CD4-positive, alpha-beta T cell treated with Interferon alpha-2 for 1 hour (primary cell): ENCODE measurements around the gene TNK2.
"Not testable (repeated sequence)": the region's sequence is repeated elsewhere in the genome, so short reads cannot be mapped to it uniquely, and the experiment has no call there.

Experiments used
- DNase-seq, 2 donors: peaks; one replicate each; pipeline ENCODE4 v3.0.0-alpha.2; 2020 to 2022

TNK2 gene

DNA sequence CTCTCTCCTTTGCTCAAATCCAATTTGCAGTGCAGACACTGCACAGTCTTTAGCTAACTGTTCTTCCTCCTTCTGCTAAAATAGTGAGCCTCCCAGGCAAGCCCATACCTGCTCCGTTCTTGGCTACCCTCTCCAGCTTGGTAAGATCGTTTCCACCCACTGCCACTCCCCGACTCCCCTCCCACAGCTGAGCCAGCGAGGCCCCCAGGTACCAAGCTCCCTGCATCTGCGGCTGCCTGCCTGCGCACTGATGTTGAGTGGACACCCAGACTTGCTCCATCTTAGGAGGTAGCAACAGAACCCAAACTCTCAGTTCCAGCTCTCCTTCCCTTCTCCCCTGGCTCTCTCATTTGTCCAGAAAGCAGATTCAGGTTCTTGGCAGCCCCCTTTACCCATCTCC is 7.9 kb upstream of the TNK2 start:
- no peak for DNase-seq

DNA sequence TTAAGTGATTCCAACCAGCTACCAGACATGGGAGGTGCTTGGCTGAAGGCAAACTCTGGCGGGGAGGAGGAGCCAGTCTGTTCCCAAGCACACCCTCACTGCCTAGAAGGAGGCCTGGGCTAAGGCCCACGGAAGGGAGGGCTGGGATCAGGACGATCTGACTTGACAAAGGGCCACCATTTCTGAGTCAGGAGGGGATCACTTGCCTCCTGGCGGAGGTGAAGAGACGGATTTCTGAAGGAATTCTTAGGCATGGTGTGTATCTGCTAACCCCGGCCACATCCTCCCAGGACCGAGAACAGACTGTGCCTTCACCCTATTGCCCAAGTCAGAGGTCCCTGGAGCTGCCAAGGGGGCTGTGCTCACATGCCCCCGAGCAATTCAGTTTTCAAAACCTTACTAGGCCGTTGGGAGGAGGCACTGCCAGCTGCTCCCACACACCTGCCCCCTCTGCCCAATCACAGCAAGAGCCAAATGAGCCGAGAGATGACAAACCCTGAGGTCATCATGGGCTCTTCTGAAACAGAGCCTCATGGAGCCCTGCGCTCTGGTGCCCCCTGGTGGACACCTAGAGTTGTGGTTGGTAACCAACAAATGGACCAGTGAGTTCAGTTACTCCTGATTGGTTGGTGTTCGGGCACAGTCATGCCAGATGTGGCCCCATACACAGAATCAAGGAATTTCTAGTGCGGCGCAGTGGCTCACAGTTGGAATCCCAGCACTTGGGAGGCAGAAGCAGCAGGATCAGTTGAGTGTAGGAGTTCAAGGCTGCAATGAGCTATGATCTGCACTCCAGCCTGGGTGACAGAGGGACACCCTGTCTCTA is 6.5 kb upstream of the TNK2 start:
- DNase-seq = peak; percentile 93 to 95

DNA sequence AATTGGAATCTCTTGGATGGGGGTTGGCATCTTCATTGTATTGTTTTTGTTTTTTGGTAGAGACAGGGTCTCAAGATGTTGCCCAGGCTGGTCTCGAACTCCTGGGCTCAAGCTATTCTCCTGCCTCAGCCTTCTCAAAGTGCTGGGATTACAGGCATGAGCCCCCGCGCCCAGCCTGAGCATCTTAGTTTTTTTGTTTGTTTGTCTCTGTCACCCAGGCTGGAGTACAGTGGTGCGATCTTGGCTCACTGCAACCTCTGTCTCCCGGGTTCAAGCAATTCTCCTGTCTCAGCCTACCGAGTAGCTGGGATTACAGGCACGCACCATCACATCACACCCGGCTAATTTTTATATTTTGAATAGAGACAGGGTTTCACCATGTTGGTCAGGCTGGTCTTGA is 5.8 kb upstream of the TNK2 start:
- DNase-seq = not testable (repeated sequence)

DNA sequence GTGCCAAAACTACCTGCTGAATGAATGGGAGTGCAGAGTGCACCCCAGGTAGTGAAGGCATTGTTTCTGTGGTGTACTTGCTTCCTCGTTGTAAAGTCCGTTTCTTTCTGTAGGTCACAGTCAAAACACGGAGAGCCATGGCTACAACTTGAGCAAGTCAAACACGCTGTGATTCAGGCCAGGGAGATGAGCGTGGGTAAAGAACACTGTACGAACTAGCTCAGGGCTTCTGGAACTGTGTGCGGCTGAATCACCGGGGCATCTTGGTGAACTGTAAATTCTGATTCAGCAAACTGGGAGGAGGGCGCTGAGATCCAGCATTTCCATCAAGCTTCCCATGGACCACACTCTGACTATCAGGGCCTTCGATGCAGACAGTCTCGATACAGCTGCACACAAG is 5.0 kb upstream of the TNK2 start:
- no peak for DNase-seq

DNA sequence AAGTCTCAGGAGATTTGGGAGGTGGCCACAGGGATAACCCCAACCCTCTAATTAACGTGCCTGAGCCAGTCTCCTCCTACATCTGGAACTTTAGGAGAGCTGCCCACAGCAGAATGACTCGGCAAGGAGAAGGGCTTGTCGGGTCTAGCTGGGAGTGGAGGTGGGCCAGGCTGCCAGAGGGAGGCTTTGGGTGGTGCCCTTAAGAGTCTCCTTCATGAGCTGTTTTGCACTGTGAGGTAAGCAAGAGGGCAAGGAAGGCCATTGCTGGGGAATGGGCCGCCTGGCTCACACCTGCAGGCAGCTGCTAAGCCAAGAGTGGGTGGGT is 3.6 kb upstream of the TNK2 start:
- no peak for DNase-seq

DNA sequence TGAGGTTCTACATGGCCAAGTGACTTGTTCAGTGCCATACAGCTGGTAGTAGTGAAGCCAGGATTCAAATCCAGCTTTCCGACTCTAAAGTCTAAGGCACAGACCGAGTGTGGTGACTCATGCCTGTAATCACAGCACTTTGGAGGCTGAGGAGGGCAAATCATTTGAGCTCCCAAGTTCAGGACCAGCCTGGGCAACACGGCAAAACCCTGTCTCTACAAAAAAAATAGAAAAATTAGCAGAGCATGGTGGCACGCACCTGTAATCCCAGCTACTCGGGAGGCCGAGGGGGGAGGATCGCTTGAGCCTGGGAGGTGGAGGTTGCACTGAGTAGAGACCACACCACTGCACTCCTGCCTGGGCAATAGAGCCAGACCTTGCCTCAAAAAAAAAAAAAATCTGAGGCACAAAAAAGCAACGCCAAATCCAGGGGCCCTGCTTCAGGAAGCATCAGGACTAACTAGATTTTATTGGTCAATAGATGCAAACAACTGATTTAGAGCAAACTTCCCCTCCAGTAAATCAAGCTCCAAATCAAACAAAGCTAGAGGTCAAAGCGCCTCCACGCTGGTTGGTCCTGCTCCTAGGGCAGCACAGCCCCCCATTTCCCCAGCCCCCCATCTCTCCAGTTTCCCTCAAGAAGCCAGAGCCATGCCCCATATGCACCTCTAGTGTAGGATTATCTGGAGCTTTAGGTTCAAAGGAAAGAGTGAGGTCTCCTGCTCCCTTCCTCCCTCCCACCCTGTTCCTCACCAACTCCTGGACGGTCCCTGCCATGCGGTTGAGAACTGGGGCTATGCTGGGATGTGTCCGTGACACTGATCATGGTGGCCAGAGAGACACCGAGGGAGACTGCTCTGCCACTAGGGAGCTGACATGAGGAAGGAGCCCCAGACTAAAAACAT is 2.9 kb upstream of the TNK2 start:
- no peak for DNase-seq

DNA sequence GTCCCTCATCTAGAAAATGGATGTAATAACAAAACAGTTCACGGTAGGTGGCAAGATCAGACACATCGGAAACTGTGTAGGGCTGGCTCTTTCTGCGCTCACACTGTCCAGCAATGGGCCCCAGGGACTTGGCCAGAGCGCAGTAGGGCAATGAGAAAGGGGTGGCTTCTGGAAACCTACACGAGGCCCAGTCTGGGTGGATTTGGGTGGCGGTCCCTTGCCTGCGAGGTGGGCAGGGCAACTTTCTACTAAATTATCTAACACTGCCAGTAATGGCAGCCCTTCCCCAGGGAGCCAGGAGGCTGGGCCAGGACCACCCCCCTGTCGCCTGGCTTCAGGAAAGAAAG is 2.1 kb upstream of the TNK2 start:
- DNase-seq = no peak

DNA sequence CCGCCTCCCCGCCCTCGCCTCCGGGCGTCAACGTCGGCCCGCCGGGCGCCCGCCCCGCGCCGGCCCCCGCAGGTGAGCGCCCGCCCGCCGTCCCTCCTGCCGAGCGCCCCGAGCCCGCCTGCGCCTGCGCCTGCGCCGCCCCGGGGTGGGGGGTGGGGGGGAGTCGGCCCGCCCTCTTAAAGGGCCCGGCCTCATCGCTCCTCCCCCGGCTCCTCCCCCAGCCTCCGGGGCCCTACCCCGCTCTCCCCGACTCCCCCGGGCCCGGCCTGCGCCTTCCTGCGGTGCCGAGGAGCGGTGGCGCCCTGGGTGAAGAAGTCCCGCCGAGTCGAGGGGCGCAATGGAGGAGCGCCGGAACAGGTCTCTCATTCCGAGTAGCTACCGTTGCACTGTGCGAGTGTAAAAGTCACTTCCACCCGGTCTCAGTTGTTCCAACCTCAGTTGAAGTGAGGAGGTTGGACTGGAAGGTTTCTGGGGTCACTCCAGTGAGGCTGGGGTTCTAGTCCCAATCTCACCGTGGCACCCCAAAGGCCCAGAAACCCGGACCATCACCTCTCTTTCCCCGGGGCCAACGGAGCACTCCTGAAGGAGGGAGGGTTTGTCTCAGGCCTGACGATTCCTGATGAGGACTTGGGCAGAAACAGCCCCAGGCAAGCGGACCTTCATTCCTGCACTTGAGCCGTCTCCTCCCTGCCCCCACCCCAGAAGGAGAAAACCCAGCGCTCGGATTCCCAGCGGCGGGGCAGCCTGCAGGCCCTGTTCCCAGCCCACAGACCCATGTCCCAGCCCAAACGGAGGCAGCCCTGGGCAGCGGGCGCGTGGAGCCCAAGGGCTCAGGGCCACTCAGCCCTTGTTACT is 1.5 kb upstream of the TNK2 start:
- DNase-seq = peak; percentile 88 to 94

DNA sequence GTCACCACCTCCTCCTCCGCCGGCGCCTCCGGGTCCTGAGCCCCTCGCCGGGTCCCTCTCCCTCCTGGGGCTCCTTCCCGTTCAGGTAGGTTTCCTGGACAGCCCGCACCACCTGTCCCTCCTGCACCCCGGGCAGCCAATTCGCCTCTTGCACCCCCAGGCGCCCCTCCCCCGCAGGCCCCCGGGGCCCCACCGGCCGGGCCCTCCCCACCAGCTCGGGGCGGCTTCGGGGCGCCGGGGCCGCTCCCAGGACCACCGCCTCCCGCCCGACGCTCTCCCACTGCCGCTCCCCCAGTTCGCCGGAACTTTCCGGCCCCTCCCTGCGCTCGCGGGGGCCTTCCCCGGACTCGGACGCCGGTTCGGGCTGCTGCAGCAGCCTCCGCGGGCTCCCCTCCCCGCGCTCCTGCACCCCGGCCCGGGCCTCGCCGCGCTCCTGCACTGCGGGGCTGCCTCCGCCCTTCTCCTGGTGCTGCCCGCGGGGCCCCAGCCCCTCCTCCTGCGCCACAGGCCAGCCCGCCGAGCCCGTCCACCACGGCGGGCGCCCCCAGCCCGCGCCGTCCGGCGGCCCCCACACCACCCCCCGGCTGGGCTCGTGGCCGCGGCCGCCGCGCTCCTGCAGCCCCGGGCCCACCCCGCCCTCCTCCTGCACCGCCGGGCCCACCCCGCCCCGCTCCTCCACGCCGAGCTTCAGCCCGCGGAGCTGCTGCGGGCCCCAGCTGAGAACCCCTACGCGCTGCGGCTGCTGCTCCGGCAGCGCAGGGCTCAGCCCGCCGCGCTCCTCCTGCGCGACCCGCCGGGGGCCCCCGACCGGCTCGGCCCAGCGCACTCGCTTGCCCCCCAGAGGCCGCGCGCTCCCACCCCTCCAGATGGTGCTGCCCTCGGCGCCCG is 587 bp upstream of the TNK2 start:
- peak in 1 of 2 donors; percentile 28 for DNase-seq

DNA sequence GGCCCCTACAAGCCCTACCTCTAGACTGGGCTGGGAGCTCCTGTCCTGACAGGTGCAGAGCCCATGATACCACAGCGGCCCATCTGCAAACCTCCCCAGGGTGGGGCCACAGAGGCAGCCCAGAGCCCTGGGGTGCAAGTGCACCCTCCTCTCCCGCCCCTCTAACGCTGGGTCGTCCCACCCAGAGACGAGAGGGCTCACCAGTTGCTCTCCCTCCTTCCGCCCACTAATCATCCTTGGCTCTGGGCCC is 742 bp downstream of the TNK2 start:
- peak; percentile 75 to 79 for DNase-seq

DNA sequence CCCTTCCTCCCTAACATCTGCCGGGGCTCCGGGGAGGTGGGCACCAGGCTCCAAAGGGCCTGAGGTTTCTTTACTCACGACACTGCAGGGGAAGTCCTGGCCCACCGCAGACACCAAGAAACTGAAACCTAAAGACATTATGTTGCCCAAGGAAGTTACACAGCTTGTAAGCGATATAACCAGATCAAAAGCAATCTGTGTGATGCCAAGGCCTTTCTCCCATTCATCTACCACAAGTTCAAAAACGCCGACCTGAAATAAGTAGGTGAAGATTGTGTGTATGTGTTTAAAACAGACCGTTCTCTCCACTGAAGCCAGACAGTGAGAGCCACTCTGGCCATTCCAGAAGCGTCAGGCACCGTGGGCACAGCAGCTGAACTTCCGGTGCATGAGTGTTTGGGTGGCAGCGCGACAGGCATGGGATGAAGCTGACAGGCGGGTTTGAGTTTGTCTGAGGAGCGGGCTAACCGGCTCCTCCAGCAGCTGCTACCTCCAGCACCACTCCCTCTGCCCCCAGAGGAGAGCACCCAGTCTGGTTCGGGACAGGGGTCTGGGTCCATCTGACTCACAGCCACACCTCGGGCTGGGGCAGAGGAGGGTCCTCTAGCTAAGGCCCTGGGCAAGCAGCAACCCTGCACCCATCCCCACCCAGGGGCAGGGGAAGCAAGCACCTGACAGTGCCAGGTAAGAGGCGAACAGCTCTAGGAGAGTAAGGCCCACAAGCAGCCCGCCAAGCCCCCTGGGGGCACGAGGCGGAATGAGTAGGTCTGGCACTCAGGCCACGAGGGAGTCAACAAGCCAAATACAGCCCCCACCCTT is 1.3 kb downstream of the TNK2 start:
- peak; percentile 91 to 93 for DNase-seq

DNA sequence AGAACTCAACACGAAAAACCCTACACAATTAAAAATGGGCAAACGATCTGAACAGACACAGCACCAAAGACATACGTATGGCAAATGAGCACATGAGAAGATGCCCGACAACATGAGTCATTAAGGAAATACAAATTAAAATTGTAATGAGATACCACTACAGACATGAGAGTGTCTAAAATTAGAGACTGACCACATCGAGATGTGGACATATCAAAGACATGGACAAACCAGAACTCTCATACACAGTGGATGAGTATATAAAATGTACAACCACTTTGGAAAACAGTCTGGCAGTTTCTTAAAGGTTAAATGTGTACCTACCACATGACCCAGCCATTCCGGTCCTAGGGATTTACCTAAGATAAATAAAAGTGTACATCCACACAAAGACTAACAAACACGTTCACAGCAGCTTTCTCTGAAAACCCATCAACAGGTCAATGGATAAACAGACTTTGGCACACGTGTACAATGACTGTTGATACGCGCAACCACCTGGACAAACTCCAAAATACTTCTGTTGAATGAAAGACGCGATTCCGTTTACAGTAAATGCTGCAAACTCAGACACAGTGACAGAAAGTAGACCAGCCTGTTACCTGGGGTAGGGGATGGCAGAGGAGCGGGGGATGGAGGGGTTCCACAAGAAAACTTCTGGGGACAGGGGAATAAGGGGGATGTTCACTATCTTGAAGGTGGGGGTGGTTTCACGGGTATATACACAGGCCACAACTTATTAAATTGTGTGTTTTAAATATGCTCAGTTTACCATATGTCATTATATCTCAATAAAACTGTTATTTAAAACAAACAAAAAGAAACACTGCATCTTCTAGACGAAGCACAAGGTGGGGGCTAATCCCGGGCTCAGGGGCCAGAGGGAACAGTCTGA is 2.1 kb downstream of the TNK2 start:
- peak; percentile 75 to 77 for DNase-seq

DNA sequence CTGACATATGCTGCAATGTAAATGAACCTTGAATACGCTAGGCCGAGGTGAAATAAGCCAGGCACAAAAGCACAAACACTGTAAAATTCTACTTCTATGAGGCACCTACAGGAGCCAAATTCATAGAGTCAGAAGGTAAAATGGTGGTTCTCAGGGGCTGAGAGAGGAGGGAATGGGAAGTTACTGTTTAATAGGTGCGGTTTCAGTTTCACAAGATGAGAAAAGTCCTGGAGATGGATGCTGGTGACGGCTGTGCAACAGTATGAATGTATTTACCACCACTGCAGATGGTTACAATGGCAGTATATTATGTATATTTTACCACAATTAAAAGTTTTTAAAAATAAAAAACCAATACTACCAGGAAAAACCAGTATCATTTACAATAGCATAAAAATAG is 4.0 kb downstream of the TNK2 start:
- peak in 1 of 2 donors; percentile 22 for DNase-seq

DNA sequence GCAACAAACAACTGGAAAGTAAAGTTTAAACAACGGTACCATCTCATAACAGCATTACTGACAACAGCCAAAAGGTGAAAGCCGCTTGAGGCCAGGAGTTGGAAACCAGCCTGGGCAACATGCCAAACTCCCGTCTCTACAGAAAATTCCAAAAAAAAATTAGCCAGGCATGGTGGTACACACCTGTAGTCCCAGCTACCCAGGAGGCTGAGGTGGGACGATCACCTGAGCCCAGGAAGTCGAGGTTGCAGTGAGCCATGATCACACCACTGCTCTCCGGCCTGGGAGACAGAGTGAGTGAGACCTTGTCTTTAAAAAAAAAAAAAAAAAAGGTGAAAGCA is 4.4 kb downstream of the TNK2 start:
- no peak for DNase-seq

DNA sequence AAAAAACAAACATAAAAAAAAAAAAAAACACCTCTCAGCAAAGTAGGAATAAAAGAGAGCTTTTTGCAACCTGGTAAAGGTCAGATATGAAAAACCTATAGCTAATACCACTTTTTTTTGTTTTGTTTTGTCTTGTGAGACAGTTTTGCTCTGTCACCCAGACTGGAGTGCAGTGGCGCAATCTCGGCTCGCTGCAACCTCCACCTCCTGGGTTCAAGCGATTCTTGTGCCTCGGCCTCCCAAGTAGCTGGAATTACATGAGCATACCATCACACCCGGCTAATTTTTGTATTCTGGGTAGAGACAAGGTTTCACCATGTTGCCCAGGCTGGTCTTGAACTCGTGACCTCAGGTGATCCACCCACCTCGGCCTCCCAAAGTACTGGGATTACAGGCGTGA is 5.7 kb downstream of the TNK2 start:
- not testable (repeated sequence) for DNase-seq

DNA sequence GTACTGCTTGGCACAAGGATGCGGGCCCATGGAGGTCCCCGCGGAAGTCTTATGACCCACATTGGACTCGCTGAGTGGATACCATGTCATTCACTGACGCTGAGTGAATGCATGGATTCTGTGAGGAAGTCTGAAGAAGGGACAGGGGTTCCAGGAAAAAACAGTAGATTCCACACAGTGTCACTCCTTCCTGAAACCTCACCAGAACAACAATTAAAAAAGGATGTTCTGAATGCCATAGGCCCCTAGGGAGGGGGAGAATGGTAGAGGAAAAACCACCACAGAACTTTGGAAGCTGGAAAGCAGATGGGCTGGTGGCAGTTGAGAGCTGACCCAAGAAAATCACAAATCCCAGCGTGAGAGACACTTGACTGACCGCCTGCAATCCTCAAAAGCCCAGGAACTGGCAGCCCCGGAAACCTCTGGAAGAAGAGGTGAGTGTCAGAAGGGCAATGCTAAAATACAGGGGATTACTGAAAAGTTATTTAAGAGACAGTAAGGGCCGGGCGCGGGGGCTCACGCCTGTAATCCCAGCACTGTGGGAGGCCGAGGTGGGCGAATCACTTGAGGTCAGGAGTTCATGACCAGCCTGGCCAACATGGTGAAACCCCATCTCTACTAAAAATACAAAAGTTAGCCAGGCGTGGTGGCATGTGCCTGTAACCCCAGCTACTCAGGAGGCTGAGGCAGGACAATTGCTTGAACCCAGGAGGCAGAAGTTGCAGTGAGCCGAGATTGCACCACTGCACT is 6.3 kb downstream of the TNK2 start:
- DNase-seq = not testable (repeated sequence)

DNA sequence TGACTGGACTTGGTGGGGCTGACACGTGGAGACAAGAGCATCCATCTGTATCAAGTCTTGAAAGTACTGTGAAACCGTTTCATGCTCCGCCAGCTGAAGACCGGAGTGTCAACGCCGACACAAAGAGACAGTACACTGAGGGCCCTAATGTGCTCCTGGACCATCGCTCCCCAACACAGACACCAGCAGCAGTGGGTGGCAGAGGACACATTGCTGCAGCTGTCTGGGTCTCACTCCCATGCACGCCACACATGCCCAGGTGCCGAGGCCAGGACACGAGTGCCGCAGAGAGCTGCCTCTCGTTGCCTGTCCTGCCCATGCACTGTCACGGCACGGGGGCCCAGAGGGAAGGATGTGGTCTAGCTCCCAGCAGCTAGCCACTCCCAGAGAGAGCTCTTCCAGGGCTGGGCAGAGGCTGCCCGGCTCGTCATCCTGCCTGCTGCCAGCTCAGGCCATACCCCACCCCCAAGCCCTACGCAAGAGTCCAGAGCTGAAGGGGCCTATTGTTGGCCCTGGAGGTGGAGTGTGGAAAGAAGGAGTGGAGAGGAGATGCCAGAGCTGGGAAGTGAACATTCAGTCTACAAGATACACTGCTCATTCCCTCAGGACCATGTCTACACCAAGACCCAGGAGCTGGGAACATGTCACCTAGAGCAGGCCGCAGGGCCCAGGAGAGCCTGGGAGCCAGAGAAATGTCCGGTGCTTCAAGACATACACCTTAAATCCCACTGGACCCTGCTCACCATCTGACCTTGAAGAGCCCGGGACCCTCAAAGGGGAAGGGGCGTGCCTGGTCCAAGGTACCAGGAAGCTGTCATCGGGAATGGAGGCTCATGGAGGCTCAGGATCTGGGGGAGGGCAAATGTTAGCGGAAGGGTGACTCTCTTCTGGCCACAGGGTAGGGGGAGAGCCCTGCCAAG is 7.7 kb downstream of the TNK2 start:
- DNase-seq = peak; percentile 50 to 70

DNA sequence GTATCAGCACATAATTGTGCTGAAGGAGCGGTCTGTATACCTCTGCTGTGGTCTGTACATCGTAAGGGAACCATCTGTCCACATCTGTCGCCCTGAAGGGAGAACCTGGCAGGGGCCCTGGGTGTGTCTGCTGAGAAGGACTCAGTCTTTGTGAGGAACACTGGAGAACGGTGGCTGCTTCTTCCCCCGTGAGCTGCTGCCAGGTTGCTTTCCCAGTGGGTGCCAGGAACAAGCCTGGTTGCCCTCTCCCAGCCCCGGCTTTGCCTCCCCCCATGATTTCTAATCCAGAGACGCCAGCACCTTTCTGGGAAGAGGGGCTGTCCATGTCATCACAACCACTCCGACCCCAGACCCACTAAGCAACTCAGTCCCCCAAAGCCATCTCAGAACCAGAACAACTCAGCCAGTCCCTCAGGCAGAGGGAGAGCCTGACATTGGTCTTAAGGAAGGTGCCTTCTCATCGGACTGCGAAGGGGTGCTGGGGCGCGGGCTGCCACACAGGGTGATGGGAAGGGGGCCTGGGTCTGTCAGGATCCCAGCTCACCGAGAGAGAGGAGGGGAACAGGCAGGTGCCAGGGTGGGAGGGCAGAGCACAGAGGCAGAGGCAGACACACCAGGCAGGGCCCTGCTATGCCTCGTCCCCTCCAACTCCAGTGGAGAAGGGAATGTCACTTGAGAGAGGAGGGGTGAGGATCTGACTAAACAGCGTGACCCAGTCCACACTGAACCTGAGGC is 8.5 kb downstream of the TNK2 start:
- DNase-seq = no peak
